ENCODE data around the gene KRTAP9-2. TPM values are rescaled to one million over a fixed set of nuclear protein-coding genes. Genes with fewer than 3 reads are reported as not detected.

KRTAP9-2 gene
- polyA plus RNA-seq, 1 of the 3 experiments (the other 2 are of a cell fraction) = not detected

DNA sequence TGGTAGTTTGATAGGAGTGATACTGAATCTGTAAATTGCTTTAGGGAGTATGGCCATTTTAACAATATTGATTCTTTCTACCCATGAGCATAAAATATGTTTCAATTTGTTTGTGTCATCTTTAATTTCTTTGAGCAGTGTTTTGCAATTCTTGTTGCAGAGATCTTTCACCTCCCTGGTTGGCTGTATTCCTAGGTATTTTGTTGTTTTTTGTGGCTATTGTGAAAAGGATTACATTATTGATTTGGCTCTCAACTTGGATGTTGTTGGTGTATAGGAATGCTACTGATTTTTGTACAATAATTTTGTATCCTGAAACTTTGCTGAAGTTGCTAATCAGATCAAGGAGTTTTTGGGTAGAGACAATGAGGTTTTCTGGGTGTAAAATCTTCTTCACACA lies 32.0 kb downstream of the KRTAP9-2 start:
- POLR2A ChIA-PET = no interaction called here
- Histone ChIP-seq H3K4me2 (no peak overlapping the region), H4K20me1 (ENCODE audit: insufficient read depth) (no peaks in the 10 kb centered on the region), H3K36me3 (replicated peaks in 1 of 2; ENCODE audit: control insufficient read depth in 1 of 2, insufficient read depth in 2 of 2, low read length in 1 of 2) (no peaks in the 10 kb centered on the region), H3K4me3 (ENCODE audit: low read depth in 2 of 2, low read length in 1 of 2) (no peak overlapping the region), H3K4me1 (ENCODE audit: control insufficient read depth in 1 of 2, insufficient read depth in 2 of 2, low read depth in 1 of 2, low read length in 1 of 2) (no peaks in the 10 kb centered on the region), H3K9ac (no peak overlapping the region), H3F3A (replicated peaks; ENCODE audit: insufficient read depth) (peaks cover 3% of the 10 kb centered on the region), H3K9me3 (no peaks in the 10 kb centered on the region), H3K27ac (ENCODE audit: low read depth in 2 of 2, low read length in 1 of 2) (no peak overlapping the region), H3K79me2 (ENCODE audit: insufficient read depth) (no peaks in the 10 kb centered on the region), H3K9me2 (no peaks in the 10 kb centered on the region), H3K27me3 (ENCODE audit: insufficient read depth) (peaks cover 23% of the 10 kb centered on the region; the same call in 1 of the 2 replicates), H2AFZ (ENCODE audit: low read depth) (no peak overlapping the region)
- TF ChIP-seq SIN3A (IDR thresholded peaks at IDR 0.05; ENCODE audit: borderline replicate concordance, low read depth, low read length) (no peak), MXI1 (IDR thresholded peaks at IDR 0.05; ENCODE audit: low read depth, low read length) (no peak), RXRA (IDR thresholded peaks at IDR 0.05; ENCODE audit: borderline replicate concordance, low read depth) (no peak), SMC3 (IDR thresholded peaks at IDR 0.05; ENCODE audit: low read depth, low read length) (no peak), EP300 (IDR thresholded peaks at IDR 0.05; ENCODE audit: borderline replicate concordance in 1 of 2, low read depth in 1 of 2, low read length in 1 of 2) (no peak)
- TF ChIP-seq, protein P1, sequence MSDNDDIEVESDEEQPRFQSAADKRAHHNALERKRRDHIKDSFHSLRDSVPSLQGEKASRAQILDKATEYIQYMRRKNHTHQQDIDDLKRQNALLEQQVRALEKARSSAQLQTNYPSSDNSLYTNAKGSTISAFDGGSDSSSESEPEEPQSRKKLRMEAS (IDR thresholded peaks at IDR 0.05; ENCODE audit: low read depth) = no peak
- TF ChIP-seq, protein P2, sequence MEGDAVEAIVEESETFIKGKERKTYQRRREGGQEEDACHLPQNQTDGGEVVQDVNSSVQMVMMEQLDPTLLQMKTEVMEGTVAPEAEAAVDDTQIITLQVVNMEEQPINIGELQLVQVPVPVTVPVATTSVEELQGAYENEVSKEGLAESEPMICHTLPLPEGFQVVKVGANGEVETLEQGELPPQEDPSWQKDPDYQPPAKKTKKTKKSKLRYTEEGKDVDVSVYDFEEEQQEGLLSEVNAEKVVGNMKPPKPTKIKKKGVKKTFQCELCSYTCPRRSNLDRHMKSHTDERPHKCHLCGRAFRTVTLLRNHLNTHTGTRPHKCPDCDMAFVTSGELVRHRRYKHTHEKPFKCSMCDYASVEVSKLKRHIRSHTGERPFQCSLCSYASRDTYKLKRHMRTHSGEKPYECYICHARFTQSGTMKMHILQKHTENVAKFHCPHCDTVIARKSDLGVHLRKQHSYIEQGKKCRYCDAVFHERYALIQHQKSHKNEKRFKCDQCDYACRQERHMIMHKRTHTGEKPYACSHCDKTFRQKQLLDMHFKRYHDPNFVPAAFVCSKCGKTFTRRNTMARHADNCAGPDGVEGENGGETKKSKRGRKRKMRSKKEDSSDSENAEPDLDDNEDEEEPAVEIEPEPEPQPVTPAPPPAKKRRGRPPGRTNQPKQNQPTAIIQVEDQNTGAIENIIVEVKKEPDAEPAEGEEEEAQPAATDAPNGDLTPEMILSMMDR (IDR thresholded peaks at IDR 0.05) = no peak
- CTCF ChIA-PET = no interaction called here
- DNase-seq = no peak

DNA sequence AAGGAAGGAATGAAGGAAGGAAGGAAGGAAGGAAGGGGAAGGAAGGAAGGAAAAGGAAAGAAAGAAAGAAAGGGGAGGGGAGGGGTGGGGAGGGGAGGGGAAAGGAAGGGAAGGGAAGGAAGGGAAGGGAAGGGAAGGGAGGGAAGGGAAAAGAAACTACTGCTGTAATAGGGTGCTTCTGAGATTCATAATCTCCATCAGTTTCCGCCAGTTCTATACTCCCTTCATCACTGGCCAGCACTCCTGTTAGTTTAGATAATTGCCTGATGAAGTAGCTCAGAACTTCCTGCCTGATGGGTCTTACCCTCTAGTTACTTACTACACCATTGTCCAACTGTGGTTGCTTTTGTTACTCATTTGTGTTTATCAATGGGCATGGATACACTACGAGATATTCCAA lies 36.8 kb downstream of the KRTAP9-2 start:
- DNase-seq = no peak
- TF ChIP-seq, protein P1 (IDR thresholded peaks at IDR 0.05; ENCODE audit: low read depth) = no peak
- TF ChIP-seq FOXM1 (IDR thresholded peaks at IDR 0.05; ENCODE audit: low read depth) (no peak), GABPA (IDR thresholded peaks at IDR 0.05; ENCODE audit: low read depth) (no peak), RXRA (IDR thresholded peaks at IDR 0.05; ENCODE audit: borderline replicate concordance, low read depth) (no peak)
- TF ChIP-seq, protein P3, sequence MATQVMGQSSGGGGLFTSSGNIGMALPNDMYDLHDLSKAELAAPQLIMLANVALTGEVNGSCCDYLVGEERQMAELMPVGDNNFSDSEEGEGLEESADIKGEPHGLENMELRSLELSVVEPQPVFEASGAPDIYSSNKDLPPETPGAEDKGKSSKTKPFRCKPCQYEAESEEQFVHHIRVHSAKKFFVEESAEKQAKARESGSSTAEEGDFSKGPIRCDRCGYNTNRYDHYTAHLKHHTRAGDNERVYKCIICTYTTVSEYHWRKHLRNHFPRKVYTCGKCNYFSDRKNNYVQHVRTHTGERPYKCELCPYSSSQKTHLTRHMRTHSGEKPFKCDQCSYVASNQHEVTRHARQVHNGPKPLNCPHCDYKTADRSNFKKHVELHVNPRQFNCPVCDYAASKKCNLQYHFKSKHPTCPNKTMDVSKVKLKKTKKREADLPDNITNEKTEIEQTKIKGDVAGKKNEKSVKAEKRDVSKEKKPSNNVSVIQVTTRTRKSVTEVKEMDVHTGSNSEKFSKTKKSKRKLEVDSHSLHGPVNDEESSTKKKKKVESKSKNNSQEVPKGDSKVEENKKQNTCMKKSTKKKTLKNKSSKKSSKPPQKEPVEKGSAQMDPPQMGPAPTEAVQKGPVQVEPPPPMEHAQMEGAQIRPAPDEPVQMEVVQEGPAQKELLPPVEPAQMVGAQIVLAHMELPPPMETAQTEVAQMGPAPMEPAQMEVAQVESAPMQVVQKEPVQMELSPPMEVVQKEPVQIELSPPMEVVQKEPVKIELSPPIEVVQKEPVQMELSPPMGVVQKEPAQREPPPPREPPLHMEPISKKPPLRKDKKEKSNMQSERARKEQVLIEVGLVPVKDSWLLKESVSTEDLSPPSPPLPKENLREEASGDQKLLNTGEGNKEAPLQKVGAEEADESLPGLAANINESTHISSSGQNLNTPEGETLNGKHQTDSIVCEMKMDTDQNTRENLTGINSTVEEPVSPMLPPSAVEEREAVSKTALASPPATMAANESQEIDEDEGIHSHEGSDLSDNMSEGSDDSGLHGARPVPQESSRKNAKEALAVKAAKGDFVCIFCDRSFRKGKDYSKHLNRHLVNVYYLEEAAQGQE (IDR thresholded peaks at IDR 0.05; ENCODE audit: low read depth, low read length) = no peak
- Histone ChIP-seq H2AFZ (ENCODE audit: low read depth) (no peak overlapping the region), H3K9me2 (no peaks in the 10 kb centered on the region), H3K36me3 (replicated peaks in 1 of 2; ENCODE audit: control insufficient read depth in 1 of 2, insufficient read depth in 2 of 2, low read length in 1 of 2) (no peaks in the 10 kb centered on the region), H3K4me3 (ENCODE audit: low read depth in 2 of 2, low read length in 1 of 2) (no peak overlapping the region), H4K20me1 (ENCODE audit: insufficient read depth) (no peaks in the 10 kb centered on the region), H3K79me2 (ENCODE audit: insufficient read depth) (no peaks in the 10 kb centered on the region), H3K9ac (no peak overlapping the region), H3K27me3 (ENCODE audit: insufficient read depth) (peaks cover 8% of the 10 kb centered on the region; the same call in 1 of the 2 replicates), H3F3A (replicated peaks; ENCODE audit: insufficient read depth) (no peaks in the 10 kb centered on the region), H3K27ac (ENCODE audit: low read depth in 2 of 2, low read length in 1 of 2) (no peak overlapping the region), H3K4me2 (no peak overlapping the region), H3K4me1 (ENCODE audit: control insufficient read depth in 1 of 2, insufficient read depth in 2 of 2, low read depth in 1 of 2, low read length in 1 of 2) (no peaks in the 10 kb centered on the region), H3K9me3 (no peaks in the 10 kb centered on the region)
- 19% methylated on average over 2 of the region's 2 CpGs for WGBS (ENCODE audit: low lambda C conversion rate)
- ChIA-PET POLR2A (no interaction called here), CTCF (no interaction called here)

Measured in SK-N-SH (cell line).